ENCODE data around the gene MFF.

MFF gene

DNA sequence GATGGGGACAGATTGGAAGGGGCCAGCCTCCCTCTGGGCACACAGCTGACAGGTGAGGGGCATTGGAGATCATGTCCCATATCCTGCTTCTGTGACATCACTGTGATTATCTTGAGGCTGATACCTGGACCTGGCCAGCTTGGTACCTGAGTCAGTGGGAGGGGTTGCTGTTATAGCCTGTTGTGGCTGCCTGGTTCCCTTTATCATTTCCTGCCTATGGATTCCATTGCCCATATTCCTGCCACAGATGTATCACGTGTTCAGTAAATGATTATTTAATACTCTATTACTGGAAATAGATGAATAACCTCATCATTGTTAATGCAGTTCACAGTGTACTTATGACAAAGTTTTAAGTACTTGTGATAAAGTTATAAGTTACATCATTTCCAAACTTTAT lies 70.5 kb downstream of the MFF start:
- H3K36me3 ChIP-seq (ENCODE audit: control insufficient read depth, insufficient read depth, low read length), result no peaks in the 10 kb centered on the region
- DNase-seq (ENCODE audit: extremely low read depth, insufficient read length), result no peak
- no peaks in the 10 kb centered on the region for H3K27me3 ChIP-seq (replicated peaks; ENCODE audit: control insufficient read depth, insufficient read depth, low read length)
- TF ChIP-seq, protein P1, sequence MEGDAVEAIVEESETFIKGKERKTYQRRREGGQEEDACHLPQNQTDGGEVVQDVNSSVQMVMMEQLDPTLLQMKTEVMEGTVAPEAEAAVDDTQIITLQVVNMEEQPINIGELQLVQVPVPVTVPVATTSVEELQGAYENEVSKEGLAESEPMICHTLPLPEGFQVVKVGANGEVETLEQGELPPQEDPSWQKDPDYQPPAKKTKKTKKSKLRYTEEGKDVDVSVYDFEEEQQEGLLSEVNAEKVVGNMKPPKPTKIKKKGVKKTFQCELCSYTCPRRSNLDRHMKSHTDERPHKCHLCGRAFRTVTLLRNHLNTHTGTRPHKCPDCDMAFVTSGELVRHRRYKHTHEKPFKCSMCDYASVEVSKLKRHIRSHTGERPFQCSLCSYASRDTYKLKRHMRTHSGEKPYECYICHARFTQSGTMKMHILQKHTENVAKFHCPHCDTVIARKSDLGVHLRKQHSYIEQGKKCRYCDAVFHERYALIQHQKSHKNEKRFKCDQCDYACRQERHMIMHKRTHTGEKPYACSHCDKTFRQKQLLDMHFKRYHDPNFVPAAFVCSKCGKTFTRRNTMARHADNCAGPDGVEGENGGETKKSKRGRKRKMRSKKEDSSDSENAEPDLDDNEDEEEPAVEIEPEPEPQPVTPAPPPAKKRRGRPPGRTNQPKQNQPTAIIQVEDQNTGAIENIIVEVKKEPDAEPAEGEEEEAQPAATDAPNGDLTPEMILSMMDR (IDR thresholded peaks at IDR 0.05; ENCODE audit: insufficient read depth, low read length, poor library complexity, severe bottlenecking), result no peak
- no peak overlapping the region for H3K4me3 ChIP-seq (replicated peaks; ENCODE audit: low read depth, low read length)

DNA sequence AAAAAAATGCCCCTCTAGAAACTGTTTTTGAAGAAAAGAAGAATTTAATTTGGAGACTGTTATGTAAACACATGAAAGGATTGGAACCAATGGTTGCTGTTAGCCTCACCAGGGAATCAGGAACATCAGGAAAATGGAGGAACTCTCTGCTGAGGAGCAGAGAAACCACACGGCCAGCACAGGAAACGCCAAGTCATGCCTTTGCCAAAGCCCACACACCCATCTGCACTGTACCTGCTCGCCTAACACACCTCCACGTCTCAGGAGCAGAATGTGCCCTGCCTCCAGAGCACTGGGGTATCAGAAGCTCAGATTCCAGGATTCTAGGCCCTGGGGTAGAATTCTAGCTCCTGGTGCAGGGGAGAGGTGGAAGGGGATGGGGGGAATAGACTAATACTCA lies 72.5 kb downstream of the MFF start:
- Histone ChIP-seq H3K36me3 (ENCODE audit: control insufficient read depth, insufficient read depth, low read length) (no peaks in the 10 kb centered on the region), H3K27me3 (replicated peaks; ENCODE audit: control insufficient read depth, insufficient read depth, low read length) (no peaks in the 10 kb centered on the region), H3K4me3 (replicated peaks; ENCODE audit: low read depth, low read length) (no peak overlapping the region)
- no peak for DNase-seq (ENCODE audit: extremely low read depth, insufficient read length)
- TF ChIP-seq, protein P1 (IDR thresholded peaks at IDR 0.05; ENCODE audit: insufficient read depth, low read length, poor library complexity, severe bottlenecking), result no peak

DNA sequence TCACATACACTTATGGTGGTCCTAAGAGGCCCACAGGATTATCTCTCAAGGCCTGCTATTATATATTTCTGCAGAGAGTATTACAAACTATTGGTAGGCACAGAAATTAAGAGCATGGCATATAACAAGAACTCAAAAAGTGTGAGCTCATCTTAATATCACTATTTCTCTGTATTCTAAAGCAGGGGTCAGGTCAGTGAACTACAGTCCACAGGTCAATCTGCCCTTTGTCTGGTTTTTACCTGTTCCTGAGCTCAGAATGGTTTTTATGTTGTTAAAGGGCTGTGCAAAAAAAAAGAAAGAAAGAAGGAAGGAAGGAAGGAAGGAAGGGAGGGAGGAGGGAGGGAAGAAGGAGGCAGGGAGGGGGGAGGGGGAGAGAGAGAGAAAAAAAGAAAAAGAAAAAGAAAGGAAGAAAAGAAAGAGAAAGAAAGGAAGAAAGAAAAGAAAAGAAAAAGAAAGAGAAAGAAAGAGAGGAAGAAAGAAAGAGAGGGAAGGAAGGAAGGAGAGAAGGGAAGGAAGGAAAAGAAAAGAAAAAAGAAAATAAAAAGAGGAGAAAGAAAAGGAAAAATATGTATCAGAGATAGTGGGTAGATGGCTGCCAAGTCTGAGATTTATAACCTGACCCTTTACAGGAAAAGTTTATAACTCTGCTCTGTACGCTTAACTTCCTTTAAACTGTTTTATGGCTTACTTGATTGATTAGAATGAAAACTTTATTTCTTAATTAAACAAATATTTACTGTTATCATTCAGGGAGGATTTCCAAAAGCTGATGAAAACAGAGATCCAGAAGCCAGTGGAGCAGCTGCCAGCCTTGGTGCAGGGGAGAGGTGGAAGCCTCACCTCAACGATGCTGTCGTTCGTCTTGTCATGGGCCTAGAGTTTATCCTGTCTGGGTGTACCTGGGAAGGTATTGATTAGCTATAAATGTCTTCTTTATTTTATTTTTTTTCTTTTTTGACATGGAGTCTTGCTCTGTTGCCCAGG lies 73.9 kb downstream of the MFF start:
- TF ChIP-seq, protein P1 (IDR thresholded peaks at IDR 0.05; ENCODE audit: insufficient read depth, low read length, poor library complexity, severe bottlenecking), result no peak
- H3K4me3 ChIP-seq (replicated peaks; ENCODE audit: low read depth, low read length), result no peak overlapping the region
- no peak for DNase-seq (ENCODE audit: extremely low read depth, insufficient read length)
- H3K27me3 ChIP-seq (replicated peaks; ENCODE audit: control insufficient read depth, insufficient read depth, low read length), result no peaks in the 10 kb centered on the region
- H3K36me3 ChIP-seq (ENCODE audit: control insufficient read depth, insufficient read depth, low read length), result no peaks in the 10 kb centered on the region

DNA sequence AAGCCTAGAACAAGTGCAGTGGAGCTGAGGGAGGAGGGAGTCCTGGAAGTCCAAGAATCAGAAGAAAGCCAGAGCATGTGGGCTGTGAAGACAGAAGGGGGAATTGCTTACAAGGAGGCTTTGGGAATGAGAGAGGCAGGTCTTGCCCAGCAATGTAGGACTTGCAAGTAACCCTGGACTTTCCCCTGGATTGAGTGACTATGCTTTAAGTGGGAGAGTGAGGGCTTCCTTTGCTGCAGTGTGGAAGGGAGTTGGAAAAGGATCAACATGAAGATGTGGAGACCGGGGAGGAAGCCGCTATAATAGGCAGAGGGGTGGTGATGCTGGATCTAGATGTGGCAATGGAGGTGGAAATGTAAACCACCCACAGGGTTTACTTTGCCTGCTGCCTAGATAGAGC lies 76.5 kb downstream of the MFF start:
- TF ChIP-seq, protein P1 (IDR thresholded peaks at IDR 0.05; ENCODE audit: insufficient read depth, low read length, poor library complexity, severe bottlenecking), result no peak

DNA sequence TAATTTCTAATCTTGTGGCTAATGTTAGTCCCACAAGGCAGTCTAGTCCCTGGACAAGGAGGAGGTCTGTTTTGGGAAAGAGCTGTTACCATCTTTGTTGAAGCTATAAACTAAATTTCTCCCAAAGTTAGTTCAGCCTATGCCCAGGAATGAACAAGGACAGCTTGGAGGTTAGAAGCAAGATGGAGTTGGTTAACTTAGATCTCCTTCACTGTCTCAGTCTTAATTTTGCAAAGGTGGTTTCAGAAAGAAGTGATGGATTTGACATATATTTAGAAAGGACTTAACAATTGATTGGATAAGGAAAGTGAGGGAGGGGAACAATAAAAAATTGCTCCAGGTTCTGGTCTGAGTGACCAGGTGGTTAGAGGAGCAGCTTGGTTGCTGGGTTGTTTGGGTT lies 77.3 kb downstream of the MFF start:
- Histone ChIP-seq H3K27me3 (replicated peaks; ENCODE audit: control insufficient read depth, insufficient read depth, low read length) (no peaks in the 10 kb centered on the region), H3K4me3 (replicated peaks; ENCODE audit: low read depth, low read length) (no peak overlapping the region), H3K36me3 (ENCODE audit: control insufficient read depth, insufficient read depth, low read length) (no peaks in the 10 kb centered on the region)
- TF ChIP-seq, protein P1 (IDR thresholded peaks at IDR 0.05; ENCODE audit: insufficient read depth, low read length, poor library complexity, severe bottlenecking), result no peak
- DNase-seq (ENCODE audit: extremely low read depth, insufficient read length), result no peak

More for the DNA sequence above, 76.5 kb downstream of the MFF start:
- H3K27me3 ChIP-seq (replicated peaks; ENCODE audit: control insufficient read depth, insufficient read depth, low read length), result no peaks in the 10 kb centered on the region
- no peak for DNase-seq (ENCODE audit: extremely low read depth, insufficient read length)
- no peak overlapping the region for H3K4me3 ChIP-seq (replicated peaks; ENCODE audit: low read depth, low read length)
- H3K36me3 ChIP-seq (ENCODE audit: control insufficient read depth, insufficient read depth, low read length), result no peaks in the 10 kb centered on the region
